Central memory CD4-positive, alpha-beta T cell (primary cell): ENCODE data around the gene SMYD2.

Experiments used
- DNase-seq: peaks from one replicate; pipeline ENCODE4 v3.0.0; 2022

Gene SMYD2

DNA sequence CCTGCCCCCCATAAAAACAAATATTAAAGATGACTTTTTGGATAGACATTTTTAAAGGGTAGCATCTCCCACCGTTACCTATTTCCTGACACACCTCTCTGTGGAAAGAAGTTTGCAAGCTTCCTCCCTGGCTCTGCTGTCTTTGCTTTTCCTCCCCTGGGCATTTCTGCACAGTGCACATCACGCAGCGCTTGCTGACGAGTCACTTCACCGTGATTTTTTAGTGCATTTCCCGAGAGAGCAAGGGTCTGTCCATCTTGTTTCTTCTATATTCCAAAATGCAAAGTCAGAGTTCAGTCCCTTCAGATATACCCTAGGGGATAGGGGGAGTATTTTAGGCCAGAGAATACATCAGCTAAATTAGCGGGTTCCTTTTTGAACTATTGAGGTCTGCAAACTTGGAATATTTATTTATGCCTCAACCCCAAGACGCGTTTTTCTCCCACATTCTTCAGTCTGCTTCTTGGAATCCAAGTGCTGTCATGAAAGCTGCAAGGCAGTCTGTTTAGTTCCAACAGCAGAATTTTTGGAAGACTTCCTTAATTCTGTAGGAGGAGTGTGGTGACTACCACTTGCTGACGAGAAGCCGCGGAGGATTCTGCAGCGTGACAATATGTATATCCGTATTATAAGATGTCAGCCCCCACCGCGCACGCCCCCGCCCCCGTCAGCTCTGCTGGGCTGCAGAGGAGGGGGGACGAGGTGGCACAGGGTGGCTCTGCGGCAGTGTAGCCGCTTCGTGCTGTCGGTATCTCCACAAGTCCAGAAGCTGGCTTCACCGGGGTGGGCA, 22.4 kb downstream of the SMYD2 start:
- DNase-seq = no peak

DNA sequence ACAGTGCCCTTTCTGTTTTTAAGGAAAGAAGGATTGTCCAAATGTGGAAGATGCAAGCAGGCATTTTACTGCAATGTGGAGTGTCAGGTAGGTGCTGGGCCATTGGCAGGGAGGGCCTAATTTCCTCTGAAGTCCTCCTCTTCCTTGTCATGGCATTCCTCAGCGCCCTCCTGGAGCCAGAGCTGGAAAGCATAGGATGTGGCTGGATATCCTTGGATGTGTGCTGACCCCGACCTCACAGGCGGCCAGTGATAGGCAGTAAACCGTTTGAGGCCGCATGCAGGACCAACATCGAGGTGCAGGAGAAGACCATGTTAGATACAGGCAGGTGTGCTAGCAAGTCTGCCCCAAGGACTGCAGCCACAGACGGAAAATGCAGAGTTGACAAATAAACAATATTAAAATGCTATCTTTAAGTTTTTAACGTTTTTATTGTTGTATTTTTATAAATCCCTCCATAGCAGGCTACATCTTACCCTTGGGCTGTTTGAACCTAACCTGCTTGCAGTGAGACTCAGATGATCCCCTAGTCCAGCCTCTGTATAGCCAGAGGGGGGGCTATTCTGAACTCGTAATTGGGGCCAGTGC, 24.3 kb downstream of the SMYD2 start:
- DNase-seq = no peak

DNA sequence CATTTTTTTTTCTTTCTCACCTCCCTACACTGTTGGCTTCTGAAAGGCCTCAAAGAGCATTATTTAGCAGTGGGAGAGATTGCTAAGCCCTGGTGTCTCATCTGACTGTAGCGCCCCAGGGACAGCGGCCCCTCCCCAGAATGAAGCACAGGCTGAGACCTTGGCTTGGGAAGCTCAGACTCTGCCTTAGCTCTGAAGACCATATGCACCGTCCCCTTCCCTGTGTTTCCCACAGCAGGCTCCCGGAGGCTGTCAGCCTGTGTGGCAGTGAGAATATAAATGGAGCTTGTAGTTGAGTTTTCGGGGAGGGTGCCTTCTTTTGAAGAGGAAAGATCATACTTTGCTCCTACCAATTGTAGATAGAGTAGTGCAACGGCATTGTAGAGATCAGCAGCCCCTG, 25.3 kb downstream of the SMYD2 start:
- DNase-seq = no peak

DNA sequence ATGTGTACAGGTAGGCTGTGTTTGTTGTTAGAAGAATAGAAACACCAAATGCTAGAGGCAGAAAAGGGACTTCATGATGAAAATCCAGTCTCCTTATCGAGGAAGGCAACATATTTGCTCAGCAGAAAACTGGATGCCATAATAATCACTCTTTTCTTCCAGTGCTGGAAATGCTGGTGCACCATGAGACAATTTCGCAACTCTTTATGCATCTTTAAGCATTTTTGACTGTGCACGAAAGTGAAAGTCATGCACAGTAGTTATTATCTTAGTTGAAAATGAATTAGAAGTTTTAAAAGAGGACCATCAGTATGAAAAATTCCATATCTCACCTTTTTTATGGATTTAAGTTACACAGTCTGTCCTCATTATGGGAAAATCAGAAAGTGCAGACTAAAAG, 29.1 kb downstream of the SMYD2 start:
- DNase-seq = no peak

DNA sequence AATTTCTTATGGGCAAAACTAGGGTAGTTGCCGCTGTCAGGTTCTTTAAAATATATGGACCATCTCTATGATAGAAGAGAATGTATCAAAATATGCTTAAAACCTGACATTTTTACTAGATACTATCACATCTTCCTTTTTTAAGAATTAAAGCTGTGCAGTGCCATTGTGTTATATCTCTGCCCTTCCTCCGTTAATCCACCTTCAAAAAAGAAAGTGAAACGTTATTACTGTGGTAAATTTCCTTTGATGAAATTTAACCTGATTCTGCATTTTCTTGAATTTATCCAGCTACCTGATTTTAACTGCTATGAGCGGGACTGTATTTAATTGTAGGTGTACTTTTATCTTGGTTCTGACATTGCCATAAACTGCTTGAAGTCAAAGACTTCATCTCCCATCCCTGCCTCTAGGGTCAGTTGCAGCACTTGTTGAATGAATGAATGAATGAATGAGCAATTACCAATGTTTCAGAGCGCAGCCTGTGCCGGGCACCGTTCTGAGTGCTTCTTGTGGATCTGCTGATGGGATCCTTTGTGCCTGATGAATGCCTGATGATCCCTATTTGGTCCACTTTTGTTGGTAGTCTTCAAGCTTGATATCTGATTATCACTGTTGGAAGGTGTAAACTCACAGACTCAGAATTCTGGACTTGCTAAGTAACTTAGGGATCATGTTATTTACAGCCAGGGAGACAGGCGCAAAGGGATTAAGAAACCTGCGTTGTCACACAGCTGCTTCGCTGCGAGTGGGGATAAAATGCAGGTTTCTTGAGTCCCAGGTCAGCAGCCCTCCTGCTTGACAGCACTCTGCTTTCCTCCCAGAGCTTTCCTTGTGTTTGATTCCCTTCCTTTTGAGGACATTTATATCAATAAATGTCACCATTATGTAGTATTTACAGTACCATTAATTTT, 30.1 kb downstream of the SMYD2 start:
- DNase-seq = peak; percentile 17

DNA sequence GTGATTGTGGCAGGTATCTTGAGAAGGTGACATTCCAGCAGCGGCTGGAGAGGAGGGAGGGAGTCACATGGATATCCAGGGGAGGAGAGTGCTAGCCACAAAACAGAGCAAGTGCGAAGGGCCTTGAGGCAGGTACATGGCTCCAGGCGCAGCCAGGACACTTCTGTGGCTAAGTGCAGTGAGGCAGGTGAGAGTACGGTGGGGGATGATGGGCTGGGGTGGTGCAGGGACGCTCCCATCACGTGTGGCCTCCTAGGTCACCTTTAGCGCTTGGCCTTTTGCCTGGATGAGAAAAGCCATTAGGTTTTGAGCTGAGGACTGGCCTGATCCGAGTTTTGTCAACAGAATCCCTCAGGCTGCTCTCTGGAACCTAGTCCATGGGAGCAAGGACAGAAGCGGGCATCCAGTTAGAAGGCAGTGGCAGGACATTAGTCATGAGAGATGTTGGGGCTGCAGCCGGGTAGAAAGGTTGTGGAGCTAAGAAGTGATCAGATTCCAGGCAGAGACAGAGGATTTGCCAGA, 31.6 kb downstream of the SMYD2 start:
- no peak for DNase-seq

DNA sequence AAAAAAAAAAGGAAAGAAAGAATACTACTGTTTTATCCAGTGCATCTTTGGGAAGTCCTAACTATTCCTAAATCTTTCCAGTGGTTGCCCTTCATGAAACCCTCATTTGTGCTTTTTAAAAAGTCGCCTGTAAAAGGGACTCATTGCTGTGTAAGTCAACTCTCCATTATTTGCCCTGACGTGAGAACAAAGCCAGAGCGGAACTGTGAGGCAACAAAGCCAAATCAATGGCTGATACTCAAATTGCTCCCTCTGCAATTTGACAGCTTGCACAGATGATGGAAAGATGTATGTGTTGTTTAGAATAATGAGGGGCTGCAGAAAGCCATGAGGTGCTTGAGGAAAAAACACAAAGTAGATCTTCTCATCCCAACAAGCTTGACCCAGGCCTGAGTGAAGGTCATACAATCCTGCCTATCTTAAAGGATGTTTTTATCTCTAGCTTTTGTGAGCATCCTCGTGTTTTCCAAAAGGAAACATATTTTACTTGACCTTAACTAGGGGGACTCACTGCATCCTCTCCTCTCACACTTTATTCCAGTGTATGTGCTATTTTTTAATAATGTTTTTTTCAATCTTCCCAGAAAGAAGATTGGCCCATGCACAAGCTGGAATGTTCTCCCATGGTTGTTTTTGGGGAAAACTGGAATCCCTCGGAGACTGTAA, 33.4 kb downstream of the SMYD2 start:
- no peak for DNase-seq

DNA sequence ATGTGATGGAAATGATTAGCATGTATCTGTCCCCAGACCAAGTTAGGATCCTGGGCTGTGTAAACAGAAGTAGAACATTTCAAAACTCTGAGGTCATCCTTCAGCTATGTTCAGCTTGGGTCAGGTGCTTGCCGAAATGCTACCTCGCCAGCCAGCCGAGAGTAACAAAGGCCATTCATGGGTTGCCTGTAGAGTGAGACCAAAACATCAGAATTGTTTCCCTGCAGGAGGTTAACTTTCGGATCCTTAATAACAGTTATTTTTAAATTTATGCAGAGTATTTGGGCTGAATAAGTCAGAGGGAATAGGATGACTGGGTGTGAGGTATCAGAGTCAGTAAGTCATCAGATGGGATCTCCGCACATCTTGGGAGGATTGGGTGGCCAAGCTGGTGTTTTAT, 35.6 kb downstream of the SMYD2 start:
- no peak for DNase-seq

DNA sequence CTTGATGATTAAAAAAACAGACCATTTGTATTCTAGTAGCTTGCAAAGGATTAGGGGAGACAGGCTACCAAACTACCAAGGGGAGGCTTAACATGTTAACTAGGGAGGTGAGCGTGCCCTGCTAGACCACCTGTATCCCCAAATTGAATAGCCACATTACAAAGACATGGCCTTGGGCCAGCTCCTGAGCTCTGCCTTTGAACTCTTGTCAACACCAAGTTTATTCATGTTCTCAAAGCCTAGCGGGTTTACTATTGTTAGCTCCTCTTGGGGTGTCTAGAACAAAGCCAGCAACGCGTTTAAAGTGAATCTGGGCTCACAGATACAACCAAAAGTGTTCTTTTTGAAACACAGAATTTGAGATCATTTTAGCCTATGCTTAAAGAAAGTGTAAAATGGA, 36.3 kb downstream of the SMYD2 start:
- DNase-seq = no peak

DNA sequence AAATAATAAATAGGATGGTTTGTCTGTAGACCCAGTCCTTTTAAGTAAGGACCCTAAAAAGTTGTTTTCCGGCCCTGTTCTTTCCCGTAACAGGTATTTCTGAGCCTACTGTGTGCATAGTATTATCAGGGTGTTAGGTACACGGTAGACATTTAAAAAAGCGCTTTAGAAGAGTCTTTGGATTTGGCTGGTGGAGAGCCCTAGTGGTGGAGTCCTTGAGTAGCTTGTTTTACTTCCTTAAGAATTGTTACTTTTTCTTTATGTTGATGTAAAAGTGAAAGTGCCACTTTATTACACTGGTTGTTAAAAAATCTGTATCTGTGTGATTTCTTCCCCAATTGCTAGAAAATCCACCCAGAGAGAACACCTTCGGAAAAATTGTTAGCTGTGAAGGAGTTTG, 36.8 kb downstream of the SMYD2 start:
- no peak for DNase-seq

DNA sequence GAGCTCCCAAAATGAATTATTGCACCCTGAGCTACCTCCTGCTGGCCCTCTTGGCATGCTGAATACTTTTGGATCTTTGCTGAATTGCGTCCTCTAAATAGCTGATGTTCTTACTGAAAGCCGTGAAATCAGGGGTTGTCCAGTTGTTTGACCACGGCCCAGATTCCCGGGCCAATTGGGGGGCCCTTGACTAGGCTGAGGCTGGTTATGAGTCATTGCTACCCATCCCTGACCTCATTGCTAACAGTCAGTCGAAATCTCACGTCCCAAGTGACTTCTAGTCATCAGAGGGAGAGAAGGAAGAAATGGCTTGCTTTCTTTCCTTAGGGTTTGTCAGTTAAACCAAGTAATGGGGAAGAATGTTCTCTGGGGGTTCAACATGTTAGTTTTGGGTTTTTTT, 37.4 kb downstream of the SMYD2 start:
- no peak for DNase-seq

DNA sequence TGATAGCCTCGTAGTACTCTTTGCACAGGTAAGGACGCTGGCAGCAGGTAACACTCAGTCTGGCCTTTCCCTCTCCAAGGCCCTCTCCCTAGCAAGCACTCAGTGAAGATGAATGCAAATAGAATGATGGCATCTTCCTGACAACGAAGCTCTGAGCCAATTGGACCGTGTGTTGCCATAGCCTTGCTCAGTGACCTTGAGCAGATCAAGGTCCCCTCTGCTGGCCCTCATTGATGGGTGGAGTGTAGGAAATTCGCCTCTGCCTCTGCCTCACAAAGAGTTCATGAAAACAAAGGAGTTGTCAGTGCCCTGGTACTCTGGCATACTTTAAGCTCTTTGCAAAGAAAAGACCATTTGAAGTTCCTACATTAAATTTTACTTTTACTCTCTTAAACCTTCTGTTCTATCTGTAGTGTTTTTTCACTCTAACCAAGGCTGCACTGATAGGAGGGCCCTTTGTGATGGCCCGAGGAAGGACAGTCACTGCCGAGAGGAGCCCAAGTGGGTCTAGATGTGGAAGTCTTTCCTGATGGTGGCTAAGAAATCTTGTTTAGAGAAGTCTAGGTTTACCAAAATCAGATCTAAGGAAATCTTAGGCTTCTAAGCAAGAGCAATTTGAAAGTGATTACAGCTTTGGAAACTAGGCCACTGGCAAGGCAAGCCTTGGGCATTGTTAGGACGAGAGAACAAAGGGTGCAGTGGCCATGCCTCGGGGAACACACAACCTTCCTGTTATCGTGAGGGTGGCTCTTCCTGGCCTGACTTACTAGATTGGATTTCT, 38.2 kb downstream of the SMYD2 start:
- DNase-seq = no peak

DNA sequence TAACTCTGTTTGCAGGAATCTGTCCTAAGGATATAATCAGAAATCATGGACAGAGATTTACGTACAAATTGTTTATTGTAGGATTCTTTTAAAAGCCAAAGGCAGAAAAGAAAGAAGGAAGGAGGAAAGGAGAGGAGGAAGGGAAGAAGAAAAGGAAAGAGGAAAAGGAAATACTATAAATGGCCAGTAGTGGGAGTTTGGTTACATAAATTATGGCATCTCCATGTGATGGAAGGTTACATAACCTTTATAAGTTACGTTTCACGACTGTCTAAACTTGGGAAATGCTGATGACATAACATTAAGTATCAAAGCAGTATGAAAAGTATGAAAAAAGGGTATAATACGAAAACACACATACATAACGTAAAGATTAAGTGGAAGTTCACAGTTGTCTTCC, 39.0 kb downstream of the SMYD2 start:
- no peak for DNase-seq

DNA sequence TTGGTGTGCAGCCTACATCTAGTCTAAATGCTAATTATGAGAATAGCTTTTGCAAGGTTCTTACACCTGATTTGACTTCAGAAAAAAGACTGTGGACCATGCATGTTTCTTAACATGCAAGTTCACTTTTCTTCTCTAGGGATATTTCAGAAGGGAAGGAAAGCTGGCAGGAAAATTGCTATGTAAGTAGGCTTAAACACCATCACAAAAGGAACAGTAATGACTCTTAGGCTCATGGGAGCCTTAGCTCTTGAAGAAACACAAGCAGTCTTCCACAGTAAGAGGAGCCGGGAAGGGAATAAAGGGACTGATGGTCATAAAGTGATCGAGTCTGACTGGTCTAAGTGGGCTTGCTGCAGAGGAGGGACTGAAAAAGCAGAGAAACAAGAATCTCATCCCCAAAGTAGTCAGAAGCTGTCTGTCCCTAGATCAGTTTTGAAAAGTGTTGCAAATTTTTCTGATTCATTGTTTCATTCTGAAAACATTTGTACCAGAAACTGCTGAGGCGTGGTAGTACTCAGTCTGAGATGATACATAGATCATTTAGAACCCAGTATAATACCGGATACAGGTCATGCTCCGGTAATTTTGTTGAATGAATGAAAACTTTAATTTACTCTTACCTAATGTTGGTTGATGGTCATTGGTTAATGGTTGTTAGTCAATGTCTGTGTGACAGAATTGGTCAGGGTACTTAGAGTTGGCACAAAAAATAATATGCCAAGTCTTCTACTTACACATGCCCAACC, 40.9 kb downstream of the SMYD2 start:
- no peak for DNase-seq

DNA sequence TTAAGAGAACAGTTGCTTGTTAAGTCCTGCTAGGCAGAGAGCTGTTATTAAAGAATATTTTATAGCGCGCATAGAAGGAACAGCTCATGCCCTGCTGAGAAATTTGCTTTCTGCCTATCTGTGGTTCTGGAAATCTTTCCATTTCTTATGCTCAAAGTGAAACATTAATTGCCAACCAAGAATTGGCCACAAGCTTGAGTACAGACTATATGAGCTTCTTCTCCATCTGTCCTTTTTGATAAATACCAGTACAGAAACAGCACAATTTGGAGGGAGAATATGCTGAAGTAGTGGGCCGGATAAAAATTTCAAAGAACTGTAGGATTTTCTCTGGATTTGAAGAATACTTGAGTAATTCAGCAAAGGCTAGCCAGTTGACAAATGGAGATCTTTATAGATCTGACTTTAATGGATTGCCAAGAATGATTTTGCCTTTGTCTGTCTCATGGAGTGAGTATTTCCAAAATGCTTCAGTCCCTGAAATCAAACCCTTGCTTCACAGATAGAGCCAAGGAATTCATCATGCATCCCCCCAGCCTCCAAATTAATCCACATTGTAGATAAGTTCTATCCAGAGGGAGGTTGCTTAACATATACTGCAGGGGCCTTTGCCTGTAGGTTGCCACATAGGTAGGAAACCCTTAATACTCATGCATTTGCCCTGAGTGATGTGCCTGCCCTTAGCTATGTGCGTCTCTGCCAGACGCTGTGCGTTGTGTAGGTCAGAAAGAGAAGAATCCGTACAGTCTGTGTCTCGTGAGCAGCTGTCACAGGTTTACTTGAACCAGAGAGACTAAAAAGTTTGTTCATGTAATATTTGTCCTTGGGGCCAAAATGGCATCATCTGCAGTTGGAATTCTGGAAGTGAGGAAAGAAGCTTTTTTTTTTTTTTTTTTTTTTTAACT, 44.2 kb downstream of the SMYD2 start:
- DNase-seq = no peak

DNA sequence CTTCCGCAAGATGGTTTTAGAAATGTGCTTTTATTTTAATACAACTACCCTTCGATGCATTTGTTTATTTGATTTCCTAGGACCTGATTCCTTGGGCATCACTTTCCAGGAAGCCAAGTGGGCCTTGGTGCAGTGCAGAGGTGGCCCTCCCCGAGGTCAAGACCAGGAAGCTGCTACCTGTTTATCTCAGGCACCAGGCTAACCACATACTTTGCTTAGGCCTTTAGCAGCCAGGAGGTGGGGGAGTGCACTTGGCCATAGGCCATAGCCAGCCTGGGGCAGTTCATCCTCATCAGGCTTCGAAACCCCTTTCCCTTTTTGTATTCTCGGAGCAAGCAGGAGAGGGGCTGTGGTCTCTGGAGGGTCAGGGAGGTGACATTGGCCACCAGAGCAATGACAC, 45.4 kb downstream of the SMYD2 start:
- no peak for DNase-seq

DNA sequence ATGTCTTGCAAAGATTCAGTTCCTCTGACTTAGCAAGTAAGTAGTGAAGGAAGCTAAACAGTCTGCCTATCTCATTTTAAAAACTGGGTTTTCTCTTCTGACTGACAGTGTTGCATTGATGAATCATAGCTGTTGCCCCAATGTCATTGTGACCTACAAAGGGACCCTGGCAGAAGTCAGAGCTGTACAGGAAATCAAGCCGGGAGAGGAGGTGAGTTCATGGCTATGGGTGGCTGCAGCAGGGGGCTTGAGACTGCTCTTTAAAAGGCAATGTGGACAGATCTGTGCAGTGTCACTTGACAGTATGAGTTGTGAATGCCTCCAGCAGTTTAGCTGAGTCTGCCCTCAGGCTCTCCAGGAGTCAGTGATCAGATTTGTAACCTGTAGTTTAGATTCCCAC, 46.6 kb downstream of the SMYD2 start:
- no peak for DNase-seq

DNA sequence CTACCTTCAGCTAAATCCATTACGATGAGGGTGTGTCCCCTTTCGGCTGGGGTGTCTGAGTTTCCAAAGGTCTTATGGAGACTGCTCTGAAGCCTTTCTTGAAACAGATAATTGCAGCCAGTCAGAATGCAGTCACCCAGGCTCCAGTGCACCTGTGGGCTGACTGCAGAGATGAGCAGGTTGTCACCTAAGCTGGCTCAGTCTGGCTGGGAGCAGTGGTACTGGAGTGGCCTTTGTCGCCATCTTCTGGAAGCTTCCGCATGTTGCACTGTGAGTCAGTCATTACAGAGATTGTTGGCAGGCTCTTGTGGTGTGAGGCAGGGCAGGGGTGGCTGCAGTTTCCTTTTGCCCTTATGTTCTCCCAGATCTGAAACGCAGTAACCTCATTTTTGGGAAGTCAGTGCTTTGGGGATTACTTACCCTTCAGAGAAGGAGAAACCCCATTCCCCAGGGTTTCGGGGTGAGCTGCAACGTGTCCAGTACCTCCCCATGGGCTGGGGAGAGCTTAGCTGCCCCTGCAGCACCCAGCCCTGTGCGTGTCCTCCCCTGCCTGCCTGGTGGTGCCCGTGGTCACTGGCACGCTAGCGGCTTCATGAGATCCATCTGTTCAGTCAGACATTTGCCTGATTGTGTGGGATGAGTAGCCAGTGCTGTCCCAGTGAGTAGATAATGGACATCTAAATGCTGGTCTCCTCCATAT, 48.0 kb downstream of the SMYD2 start:
- DNase-seq = peak; percentile 66

DNA sequence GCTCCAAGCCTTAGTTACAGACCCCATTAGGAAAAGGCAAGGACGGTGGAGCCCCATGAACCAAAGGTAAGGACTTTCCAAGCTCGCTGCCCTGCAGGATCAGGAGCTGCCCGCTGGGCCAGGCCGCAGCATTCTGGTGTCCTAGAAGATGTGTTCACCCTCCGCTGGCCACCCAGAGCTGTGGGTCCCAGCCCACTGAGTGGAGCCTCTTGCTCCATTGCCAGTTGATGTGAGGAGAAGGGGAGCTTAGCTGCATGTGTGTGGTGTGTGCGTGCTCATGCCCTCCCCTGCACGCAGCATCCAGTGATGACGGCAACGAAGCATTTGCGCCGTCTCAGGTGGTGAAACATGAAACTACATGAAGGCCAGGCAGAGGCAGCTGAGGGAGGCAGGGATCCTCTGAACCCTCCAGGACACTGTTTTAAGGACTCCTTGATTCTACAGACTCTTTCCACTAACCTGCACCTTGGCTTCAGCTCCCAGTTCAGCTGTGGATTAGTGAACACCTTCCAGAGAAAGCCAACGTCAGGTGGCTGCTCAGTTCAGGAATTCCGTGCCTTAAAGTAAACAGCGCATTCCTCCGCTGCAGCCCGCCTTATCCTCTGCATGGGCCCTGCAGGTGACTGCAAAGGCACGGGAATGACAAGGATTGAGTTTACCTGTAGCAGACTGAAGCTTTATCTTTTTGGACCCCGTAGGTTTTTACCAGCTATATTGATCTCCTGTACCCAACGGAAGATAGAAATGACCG, 48.7 kb downstream of the SMYD2 start:
- DNase-seq = no peak
